ENCODE data around the gene POLE.

Gene POLE

GRCh38 chr12:132687211-132688164 is at the start of gene POLE, which contains the start of gene PXMP2:
TSS of gene POLE (minus strand) at chr12:132687342. CDS start at chr12:132687315, 27 bp downstream.
TSS of gene PXMP2 (plus strand) at chr12:132687587. CDS start at chr12:132687671, 84 bp downstream.
- peak; percentile 75 to 93 for DNase-seq (ENCODE audit: extremely low read depth in 1 of 2, low read depth in 1 of 2)

GRCh38 chr12:132736913-132737312 is 49.8 kb upstream of the POLE start:
- DNase-seq (ENCODE audit: extremely low read depth in 1 of 2, low read depth in 1 of 2) = no peak

GRCh38 chr12:132736378-132736777 is 49.2 kb upstream of the POLE start:
- no peak for DNase-seq (ENCODE audit: extremely low read depth in 1 of 2, low read depth in 1 of 2)

GRCh38 chr12:132735496-132735895 is 48.4 kb upstream of the POLE start:
- no peak for DNase-seq (ENCODE audit: extremely low read depth in 1 of 2, low read depth in 1 of 2)

- DNase-seq (ENCODE audit: extremely low read depth in 1 of 2, low read depth in 1 of 2) = no peak
Observed at GRCh38 chr12:132734206-132734605, 47.1 kb upstream of the POLE start.

- no peak for DNase-seq (ENCODE audit: extremely low read depth in 1 of 2, low read depth in 1 of 2)
Observed at GRCh38 chr12:132731574-132731973, 44.4 kb upstream of the POLE start.

GRCh38 chr12:132730353-132730752 is 43.2 kb upstream of the POLE start:
- DNase-seq (ENCODE audit: extremely low read depth in 1 of 2, low read depth in 1 of 2) = no peak

- no peak for DNase-seq (ENCODE audit: extremely low read depth in 1 of 2, low read depth in 1 of 2)
Observed at GRCh38 chr12:132729541-132730320, 42.6 kb upstream of the POLE start.

GRCh38 chr12:132728502-132728901 is 41.4 kb upstream of the POLE start:
- no peak for DNase-seq (ENCODE audit: extremely low read depth in 1 of 2, low read depth in 1 of 2)

- no peak for DNase-seq (ENCODE audit: extremely low read depth in 1 of 2, low read depth in 1 of 2)
Observed at GRCh38 chr12:132727091-132727794, 40.1 kb upstream of the POLE start.

- DNase-seq (ENCODE audit: extremely low read depth in 1 of 2, low read depth in 1 of 2) = no peak
Observed at GRCh38 chr12:132726386-132726785, 39.2 kb upstream of the POLE start.

GRCh38 chr12:132724506-132725241 is 37.5 kb upstream of the POLE start:
- DNase-seq (ENCODE audit: extremely low read depth in 1 of 2, low read depth in 1 of 2) = no peak

GRCh38 chr12:132723764-132724140 is 36.6 kb upstream of the POLE start:
- DNase-seq (ENCODE audit: extremely low read depth in 1 of 2, low read depth in 1 of 2) = no peak

- no peak for DNase-seq (ENCODE audit: extremely low read depth in 1 of 2, low read depth in 1 of 2)
Observed at GRCh38 chr12:132723015-132723763, 36.0 kb upstream of the POLE start.

- no peak for DNase-seq (ENCODE audit: extremely low read depth in 1 of 2, low read depth in 1 of 2)
Observed at GRCh38 chr12:132720606-132721345, 33.6 kb upstream of the POLE start.

- no peak for DNase-seq (ENCODE audit: extremely low read depth in 1 of 2, low read depth in 1 of 2)
Observed at GRCh38 chr12:132719954-132720324, 32.8 kb upstream of the POLE start.

GRCh38 chr12:132719141-132719953 is 32.2 kb upstream of the POLE start:
- DNase-seq (ENCODE audit: extremely low read depth in 1 of 2, low read depth in 1 of 2) = no peak

GRCh38 chr12:132718644-132719043 is 31.5 kb upstream of the POLE start:
- DNase-seq (ENCODE audit: extremely low read depth in 1 of 2, low read depth in 1 of 2) = no peak

All from activated CD8-positive, alpha-beta memory T cell treated with anti-CD3 and anti-CD28 coated beads for 1 hour (primary cell).